Fibroblast of the aortic adventitia (primary cell): ENCODE data around the gene SMTN. TPM values are rescaled to one million over a fixed set of nuclear protein-coding genes. Genes with fewer than 3 reads are reported as not detected.

ENCODE experiments used
- DNase-seq: peaks from one replicate; pipeline ENCODE4 v3.0.0-alpha.2; 2010; ENCODE audit warnings: low read depth
- H3K4me3 ChIP-seq: 2 replicates; pipeline ENCODE4 v1.5.1; 2011; ENCODE audit warnings: low read depth, mild to moderate bottlenecking, control low read depth, low read length, moderate library complexity
- CTCF ChIP-seq: IDR thresholded peaks from 2 replicates; pipeline ENCODE4 v1.5.1; 2011; ENCODE audit warnings: mild to moderate bottlenecking, low read length, control low read depth, inconsistent platforms; ENCODE audit not compliant: insufficient read depth
- total RNA-seq: library from RNA; depleted of rRNA; stranded (reverse); fragments of >200 nt; gene quantifications from 2 replicates; pipeline ENCODE4 v1.2.3, GENCODE V29; 2012; ENCODE audit warnings: low replicate concordance

The SMTN gene
- total RNA-seq, 1 donor: 63.5 TPM

- no peak for TF ChIP-seq CTCF
- no peak overlapping the region for H3K4me3 ChIP-seq
- no peak for DNase-seq
Measured at GRCh38 chr22:31097941-31098631, 17.0 kb downstream of the SMTN start.

- TF ChIP-seq CTCF: no peak
- no peak for DNase-seq
Measured at GRCh38 chr22:31098632-31099110, 17.6 kb downstream of the SMTN start.

GRCh38 chr22:31099386-31099785 lies 18.3 kb downstream of the SMTN start:
- no peak for TF ChIP-seq CTCF
- no peak for DNase-seq

More at GRCh38 chr22:31098632-31099110, 17.6 kb downstream of the SMTN start:
- no peak overlapping the region for H3K4me3 ChIP-seq

GRCh38 chr22:31099841-31100761 lies 19.0 kb downstream of the SMTN start:
- H3K4me3 ChIP-seq: no peak overlapping the region
- no peak for DNase-seq
- no peak for TF ChIP-seq CTCF

More at GRCh38 chr22:31099386-31099785, 18.3 kb downstream of the SMTN start:
- H3K4me3 ChIP-seq: no peak overlapping the region

- H3K4me3 ChIP-seq: no peak overlapping the region
- no peak for TF ChIP-seq CTCF
- no peak for DNase-seq
Measured at GRCh38 chr22:31100762-31101525, 19.8 kb downstream of the SMTN start.

- peak; percentile 95 for DNase-seq
- H3K4me3 ChIP-seq: no peak overlapping the region
- no peak for TF ChIP-seq CTCF
Measured at GRCh38 chr22:31102441-31103081, 21.4 kb downstream of the SMTN start.
